ENCODE measurements around the gene TACR2. TPM values are rescaled to one million over a fixed set of nuclear protein-coding genes. Genes with fewer than 3 reads are reported as not detected.

TACR2 gene
- total RNA-seq, 1 donor from 2014 or later = not detected

DNA sequence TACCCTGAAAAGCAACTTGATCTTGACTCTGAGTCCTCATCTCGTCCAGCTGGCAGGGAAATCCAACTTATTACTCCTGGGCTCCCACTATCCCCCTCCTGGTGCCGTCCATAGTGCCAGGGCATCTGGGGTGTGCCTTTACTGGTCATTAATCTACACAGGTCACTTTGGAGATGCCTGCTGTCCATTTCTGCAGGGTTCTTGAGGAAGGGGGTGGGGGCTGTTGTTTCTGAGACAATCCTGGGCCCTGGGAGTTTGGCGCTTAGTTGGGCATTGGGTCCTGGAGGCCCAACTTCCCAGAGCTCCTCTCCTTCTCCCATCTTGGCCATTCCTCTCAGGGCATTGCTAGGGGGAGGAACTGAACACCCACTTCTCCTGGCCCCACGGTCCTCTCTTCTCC, 6.0 kb upstream of the TACR2 start:
- H3K9me3 ChIP-seq (ENCODE audit: control insufficient read depth in 3 of 3, low read length in 3 of 3) = no peaks in the 10 kb centered on the region
- H3K36me3 ChIP-seq (ENCODE audit: control insufficient read depth in 3 of 3, insufficient read depth in 3 of 3, low read length in 3 of 3) = no peaks in the 10 kb centered on the region
- no peak overlapping the region for H3K27ac ChIP-seq (ENCODE audit: low read depth, low read length)
- no peak overlapping the region for H3K9ac ChIP-seq (ENCODE audit: low read depth in 1 of 3, low read length in 3 of 3)
- no peak overlapping the region for H3K4me3 ChIP-seq (ENCODE audit: low read length in 3 of 3)
- no peaks in the 10 kb centered on the region for H3K27me3 ChIP-seq (ENCODE audit: control insufficient read depth in 3 of 3, insufficient read depth in 3 of 3, low read length in 3 of 3)
- H3K4me1 ChIP-seq (ENCODE audit: control insufficient read depth in 3 of 3, insufficient read depth in 3 of 3, low read length in 3 of 3) = peaks cover 7 to 12% (median 7%) of the 10 kb centered on the region in 3 donors

DNA sequence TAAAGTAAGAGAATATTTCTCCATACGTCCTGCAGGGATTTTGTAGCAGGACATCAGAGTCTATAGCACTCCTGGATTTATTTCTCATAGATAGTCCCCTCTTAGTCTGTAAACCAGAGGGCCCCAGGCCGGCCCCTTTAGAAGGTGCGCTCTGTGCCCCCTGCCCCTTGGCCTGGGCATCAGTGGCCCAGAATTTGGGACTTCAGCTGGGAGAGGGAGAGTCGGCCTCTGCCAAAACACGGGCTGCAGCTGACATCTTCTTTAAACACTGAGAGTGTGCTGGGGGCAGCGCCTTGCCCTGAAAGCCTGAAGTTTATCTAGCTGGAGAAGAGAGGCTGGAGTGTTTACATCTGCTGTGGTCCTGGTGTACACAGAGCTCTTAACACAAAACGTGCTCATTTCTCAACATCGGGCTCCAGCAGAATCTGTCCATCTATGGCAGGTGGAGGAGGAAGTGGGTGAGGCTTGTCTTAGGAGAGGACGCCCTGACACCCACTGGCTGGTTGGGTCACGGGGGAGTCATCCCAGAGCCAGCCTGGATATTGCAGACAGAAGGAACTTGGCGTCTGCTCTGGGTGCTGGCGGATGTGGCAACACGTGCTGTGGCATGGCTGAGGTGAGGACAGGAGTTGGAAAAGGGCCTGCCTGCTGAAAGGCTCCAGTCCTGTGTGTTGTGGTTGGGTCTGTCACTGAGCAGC, 5.0 kb upstream of the TACR2 start:
- Histone ChIP-seq H3K9ac (ENCODE audit: low read depth in 1 of 3, low read length in 3 of 3) (peak overlapping the region in 1 of 3 donors; percentile 8), H3K27ac (ENCODE audit: low read depth, low read length) (peak overlapping the region; percentile 23), H3K4me3 (ENCODE audit: low read length in 3 of 3) (no peak overlapping the region), H3K27me3 (ENCODE audit: control insufficient read depth in 3 of 3, insufficient read depth in 3 of 3, low read length in 3 of 3) (no peaks in the 10 kb centered on the region), H3K9me3 (ENCODE audit: control insufficient read depth in 3 of 3, low read length in 3 of 3) (no peaks in the 10 kb centered on the region), H3K36me3 (ENCODE audit: control insufficient read depth in 3 of 3, insufficient read depth in 3 of 3, low read length in 3 of 3) (no peaks in the 10 kb centered on the region), H3K4me1 (ENCODE audit: control insufficient read depth in 3 of 3, insufficient read depth in 3 of 3, low read length in 3 of 3) (peaks cover 7 to 12% (median 7%) of the 10 kb centered on the region in 3 donors)

DNA sequence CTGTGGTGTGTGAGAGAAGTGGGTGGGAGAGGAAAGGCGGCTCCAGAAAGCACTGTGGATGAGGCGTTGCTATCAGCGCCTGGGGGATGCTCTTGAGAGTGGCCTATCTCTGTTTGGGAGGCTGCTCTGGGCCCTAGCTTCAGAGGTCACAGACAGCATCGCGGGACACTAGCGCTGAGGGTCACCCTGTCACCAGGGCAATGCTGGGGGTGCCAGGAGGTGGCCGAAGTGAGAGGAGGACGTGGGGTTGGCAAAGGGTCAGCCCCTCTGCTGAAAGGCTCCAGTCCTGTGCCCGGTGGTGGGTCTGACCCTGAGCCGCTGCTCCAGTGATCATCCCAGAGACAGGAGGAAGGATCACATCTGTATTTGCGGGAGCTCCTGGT, 3.0 kb upstream of the TACR2 start:
- Histone ChIP-seq H3K4me1 (ENCODE audit: control insufficient read depth in 3 of 3, insufficient read depth in 3 of 3, low read length in 3 of 3) (peaks cover 7 to 12% (median 7%) of the 10 kb centered on the region in 3 donors), H3K36me3 (ENCODE audit: control insufficient read depth in 3 of 3, insufficient read depth in 3 of 3, low read length in 3 of 3) (no peaks in the 10 kb centered on the region)

DNA sequence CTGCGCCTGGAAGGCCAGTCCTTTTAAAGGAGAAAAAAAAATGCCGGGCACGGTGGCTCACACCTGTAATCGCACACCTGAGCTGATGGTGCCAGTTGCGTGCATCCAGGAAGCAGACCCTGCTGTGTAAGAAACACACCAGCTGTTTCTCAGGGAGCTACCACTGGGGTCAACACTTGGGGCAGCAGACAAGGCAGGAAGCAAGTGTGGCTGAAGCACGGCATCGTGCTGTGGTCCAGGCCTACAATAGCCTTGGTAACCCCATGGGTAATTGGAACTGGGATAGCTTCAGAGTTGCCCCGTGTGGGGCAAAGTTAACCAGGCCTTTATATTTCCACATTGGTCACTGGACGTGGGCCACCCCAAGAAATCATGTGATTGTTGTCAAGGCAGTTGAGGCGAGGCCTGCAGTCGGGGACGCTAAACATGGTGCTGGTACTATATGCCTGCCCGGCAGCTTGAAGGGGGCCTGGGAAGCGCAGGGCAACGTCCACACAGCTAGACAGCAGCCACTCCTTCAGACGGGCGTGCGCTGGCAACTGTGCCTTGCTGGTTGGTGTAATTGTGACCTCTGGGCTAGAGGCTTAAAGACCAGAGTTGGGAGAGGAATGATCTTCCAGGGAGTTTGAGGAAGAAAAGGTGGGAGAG, 2.5 kb upstream of the TACR2 start:
- Histone ChIP-seq H3K4me1 (ENCODE audit: control insufficient read depth in 3 of 3, insufficient read depth in 3 of 3, low read length in 3 of 3) (peaks cover 7 to 12% (median 7%) of the 10 kb centered on the region in 3 donors), H3K27ac (ENCODE audit: low read depth, low read length) (no peak overlapping the region)

More for the DNA sequence above, 3.0 kb upstream of the TACR2 start:
- Histone ChIP-seq H3K27ac (ENCODE audit: low read depth, low read length) (no peak overlapping the region), H3K27me3 (ENCODE audit: control insufficient read depth in 3 of 3, insufficient read depth in 3 of 3, low read length in 3 of 3) (peaks cover 0 to 3% (median 0%) of the 10 kb centered on the region in 3 donors), H3K9me3 (ENCODE audit: control insufficient read depth in 3 of 3, low read length in 3 of 3) (no peaks in the 10 kb centered on the region), H3K9ac (ENCODE audit: low read depth in 1 of 3, low read length in 3 of 3) (no peak overlapping the region), H3K4me3 (ENCODE audit: low read length in 3 of 3) (no peak overlapping the region)

DNA sequence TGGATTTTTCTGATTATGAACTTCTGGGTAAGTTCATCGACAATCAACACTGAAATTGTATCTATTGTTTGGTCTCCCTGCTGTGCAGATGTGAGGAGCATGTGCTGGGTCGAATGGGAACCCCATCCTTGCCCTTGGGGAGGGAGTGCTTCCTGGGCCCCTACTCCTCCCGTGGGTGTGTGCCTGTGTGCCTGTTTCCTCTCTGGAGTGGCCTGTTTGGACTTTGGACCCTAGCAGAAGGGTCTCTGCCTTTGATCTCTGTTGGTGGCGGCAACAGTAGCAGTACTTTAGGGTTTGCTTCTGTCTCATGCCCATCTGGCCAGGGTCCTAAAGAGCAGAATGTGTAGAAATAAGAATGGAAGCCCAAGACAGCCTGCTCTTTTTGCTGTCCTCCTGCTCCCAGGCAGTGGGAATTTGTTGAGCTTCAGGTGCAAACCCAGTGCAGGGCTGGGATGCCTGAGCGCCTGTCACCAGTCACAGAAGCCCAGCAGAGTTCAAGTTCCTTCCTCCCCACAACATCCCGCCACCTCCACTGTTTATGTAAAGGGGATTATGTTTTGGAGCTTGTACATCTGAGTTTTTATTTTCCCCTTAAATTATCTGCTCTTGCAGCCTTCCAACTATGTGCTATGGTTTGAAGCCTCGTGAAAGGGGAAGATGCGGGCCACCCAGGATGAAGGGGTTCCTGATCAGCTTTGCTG, 1.5 kb upstream of the TACR2 start:
- no peak overlapping the region for H3K27ac ChIP-seq (ENCODE audit: low read depth, low read length)
- peaks cover 0 to 3% (median 0%) of the 10 kb centered on the region in 3 donors for H3K27me3 ChIP-seq (ENCODE audit: control insufficient read depth in 3 of 3, insufficient read depth in 3 of 3, low read length in 3 of 3)
- no peak overlapping the region for H3K4me3 ChIP-seq (ENCODE audit: low read length in 3 of 3)

More for the DNA sequence above, 2.5 kb upstream of the TACR2 start:
- Histone ChIP-seq H3K27me3 (ENCODE audit: control insufficient read depth in 3 of 3, insufficient read depth in 3 of 3, low read length in 3 of 3) (peaks cover 0 to 3% (median 0%) of the 10 kb centered on the region in 3 donors), H3K9me3 (ENCODE audit: control insufficient read depth in 3 of 3, low read length in 3 of 3) (no peaks in the 10 kb centered on the region), H3K4me3 (ENCODE audit: low read length in 3 of 3) (no peak overlapping the region), H3K9ac (ENCODE audit: low read depth in 1 of 3, low read length in 3 of 3) (no peak overlapping the region), H3K36me3 (ENCODE audit: control insufficient read depth in 3 of 3, insufficient read depth in 3 of 3, low read length in 3 of 3) (no peaks in the 10 kb centered on the region)

DNA sequence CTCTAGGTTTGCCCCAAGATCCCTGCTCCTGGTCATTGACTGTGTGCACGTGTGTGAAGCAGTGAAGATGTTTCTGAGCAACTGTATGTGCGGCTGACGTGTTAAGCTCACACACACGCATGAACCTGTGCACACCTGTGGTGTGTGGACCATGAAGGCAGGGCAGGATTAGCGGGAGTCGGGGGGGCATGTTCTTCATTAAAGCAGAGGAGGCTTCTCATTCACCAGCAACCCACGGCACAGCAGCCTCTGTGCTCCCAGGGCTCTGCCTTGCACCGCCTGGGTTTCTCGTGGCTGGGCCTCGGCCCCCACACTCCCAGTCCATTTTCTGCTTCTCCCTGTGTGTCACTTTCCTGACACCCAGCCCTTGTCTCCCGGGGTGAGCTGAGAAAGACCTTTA, 824 bp upstream of the TACR2 start:
- Histone ChIP-seq H3K36me3 (ENCODE audit: control insufficient read depth in 3 of 3, insufficient read depth in 3 of 3, low read length in 3 of 3) (no peaks in the 10 kb centered on the region), H3K4me3 (ENCODE audit: low read length in 3 of 3) (no peak overlapping the region), H3K9ac (ENCODE audit: low read depth in 1 of 3, low read length in 3 of 3) (no peak overlapping the region), H3K4me1 (ENCODE audit: control insufficient read depth in 3 of 3, insufficient read depth in 3 of 3, low read length in 3 of 3) (peaks cover 7 to 10% (median 7%) of the 10 kb centered on the region in 3 donors), H3K9me3 (ENCODE audit: control insufficient read depth in 3 of 3, low read length in 3 of 3) (no peaks in the 10 kb centered on the region), H3K27ac (ENCODE audit: low read depth, low read length) (no peak overlapping the region), H3K27me3 (ENCODE audit: control insufficient read depth in 3 of 3, insufficient read depth in 3 of 3, low read length in 3 of 3) (peaks cover 0 to 3% (median 0%) of the 10 kb centered on the region in 3 donors)

More for the DNA sequence above, 1.5 kb upstream of the TACR2 start:
- no peaks in the 10 kb centered on the region for H3K36me3 ChIP-seq (ENCODE audit: control insufficient read depth in 3 of 3, insufficient read depth in 3 of 3, low read length in 3 of 3)
- H3K9me3 ChIP-seq (ENCODE audit: control insufficient read depth in 3 of 3, low read length in 3 of 3) = no peaks in the 10 kb centered on the region
- peaks cover 7 to 12% (median 7%) of the 10 kb centered on the region in 3 donors for H3K4me1 ChIP-seq (ENCODE audit: control insufficient read depth in 3 of 3, insufficient read depth in 3 of 3, low read length in 3 of 3)
- H3K9ac ChIP-seq (ENCODE audit: low read depth in 1 of 3, low read length in 3 of 3) = no peak overlapping the region

DNA sequence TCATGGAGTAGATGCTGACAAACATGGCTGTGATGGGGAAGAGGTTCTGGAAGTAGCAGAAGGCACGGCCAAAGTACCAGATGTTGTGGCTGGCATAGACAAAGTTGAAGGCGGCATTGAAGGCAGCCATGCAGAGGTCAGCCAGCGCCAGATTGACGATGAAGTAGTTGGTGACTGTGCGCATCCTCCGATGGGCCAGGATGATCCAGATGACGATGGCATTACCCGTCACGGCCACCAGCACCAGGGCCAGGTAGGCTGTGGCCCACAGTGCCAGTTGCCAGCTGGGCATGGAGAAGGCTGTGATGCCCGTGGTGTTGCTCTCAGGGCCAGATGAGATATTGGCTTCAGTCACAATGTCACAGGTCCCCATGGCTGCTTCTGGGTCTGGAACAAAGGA, 767 bp downstream of the TACR2 start:
- Histone ChIP-seq H3K27me3 (ENCODE audit: control insufficient read depth in 3 of 3, insufficient read depth in 3 of 3, low read length in 3 of 3) (peaks cover 0 to 3% (median 0%) of the 10 kb centered on the region in 3 donors), H3K27ac (ENCODE audit: low read depth, low read length) (no peak overlapping the region), H3K36me3 (ENCODE audit: control insufficient read depth in 3 of 3, insufficient read depth in 3 of 3, low read length in 3 of 3) (no peaks in the 10 kb centered on the region), H3K9ac (ENCODE audit: low read depth in 1 of 3, low read length in 3 of 3) (no peak overlapping the region), H3K4me3 (ENCODE audit: low read length in 3 of 3) (no peak overlapping the region), H3K9me3 (ENCODE audit: control insufficient read depth in 3 of 3, low read length in 3 of 3) (no peaks in the 10 kb centered on the region), H3K4me1 (ENCODE audit: control insufficient read depth in 3 of 3, insufficient read depth in 3 of 3, low read length in 3 of 3) (no peaks in the 10 kb centered on the region)

DNA sequence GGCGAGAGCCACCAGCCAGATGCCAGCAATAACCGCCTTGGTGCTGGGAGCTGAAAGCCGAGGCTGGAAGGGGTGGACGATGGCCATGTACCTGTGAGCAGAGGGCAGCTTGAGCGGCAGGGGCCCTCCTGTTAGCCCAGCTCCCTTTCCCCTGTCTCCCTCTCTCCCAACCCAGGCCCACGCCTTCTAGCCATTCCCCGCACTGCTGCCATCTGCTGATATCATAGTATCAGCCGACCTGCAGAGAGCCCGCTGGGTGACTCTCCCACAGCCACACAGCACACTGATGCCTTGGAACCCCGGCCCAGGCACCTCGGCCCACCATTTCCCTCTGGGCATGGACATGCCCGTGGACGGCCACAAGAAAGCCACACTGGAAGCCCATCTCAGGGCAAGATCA, 1.7 kb downstream of the TACR2 start:
- Histone ChIP-seq H3K4me1 (ENCODE audit: control insufficient read depth in 3 of 3, insufficient read depth in 3 of 3, low read length in 3 of 3) (no peaks in the 10 kb centered on the region), H3K9me3 (ENCODE audit: control insufficient read depth in 3 of 3, low read length in 3 of 3) (no peaks in the 10 kb centered on the region), H3K27ac (ENCODE audit: low read depth, low read length) (no peak overlapping the region), H3K27me3 (ENCODE audit: control insufficient read depth in 3 of 3, insufficient read depth in 3 of 3, low read length in 3 of 3) (peaks cover 0 to 3% (median 0%) of the 10 kb centered on the region in 3 donors), H3K9ac (ENCODE audit: low read depth in 1 of 3, low read length in 3 of 3) (no peak overlapping the region), H3K36me3 (ENCODE audit: control insufficient read depth in 3 of 3, insufficient read depth in 3 of 3, low read length in 3 of 3) (no peaks in the 10 kb centered on the region), H3K4me3 (ENCODE audit: low read length in 3 of 3) (no peak overlapping the region)

DNA sequence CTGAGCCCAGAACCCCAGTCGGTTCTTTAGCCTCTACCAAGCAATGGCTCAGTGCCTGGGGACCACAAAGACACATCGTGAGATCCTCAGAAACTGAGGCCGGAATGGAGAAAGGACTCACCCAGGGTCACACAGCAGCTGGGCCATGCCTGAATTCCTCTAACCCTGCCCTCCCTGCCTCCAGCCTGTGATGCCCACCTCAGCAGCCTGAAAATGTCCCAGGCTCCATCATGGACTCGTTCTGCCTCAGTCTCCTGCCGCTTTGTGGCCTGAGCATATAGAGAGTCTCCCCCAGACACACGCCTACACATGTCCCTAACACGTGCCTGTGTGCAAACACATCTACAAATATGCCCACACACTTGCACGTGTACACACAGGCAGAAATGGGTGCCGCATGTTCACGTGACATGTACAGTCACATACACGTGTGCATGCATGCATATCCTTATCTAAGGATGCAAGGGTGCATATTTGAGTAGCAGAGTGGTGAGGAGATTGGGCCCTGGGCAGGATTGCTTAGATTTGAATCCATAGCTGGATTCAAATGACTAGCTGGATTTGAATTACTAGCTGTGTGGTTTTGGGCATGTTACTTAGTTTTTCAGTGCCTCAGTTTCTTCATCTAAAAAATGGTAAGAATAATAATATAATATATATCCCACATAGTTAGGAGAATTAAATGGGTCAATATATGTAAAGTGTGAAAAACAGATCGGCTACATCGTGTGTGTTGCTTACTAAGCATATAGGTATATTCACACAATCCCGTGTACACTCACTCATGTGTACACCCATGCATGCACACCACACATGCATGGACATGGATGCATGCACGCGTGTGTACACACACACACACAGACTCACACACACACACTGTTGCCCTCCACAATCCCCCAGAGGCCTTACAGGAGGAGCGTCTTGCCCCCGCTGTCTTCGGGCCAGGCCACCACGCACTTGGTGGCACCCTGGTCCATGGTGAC, 2.4 kb downstream of the TACR2 start:
- no peak overlapping the region for H3K27ac ChIP-seq (ENCODE audit: low read depth, low read length)
- H3K9me3 ChIP-seq (ENCODE audit: control insufficient read depth in 3 of 3, low read length in 3 of 3) = no peaks in the 10 kb centered on the region
- H3K4me1 ChIP-seq (ENCODE audit: control insufficient read depth in 3 of 3, insufficient read depth in 3 of 3, low read length in 3 of 3) = peaks cover 0 to 1% (median under 1%) of the 10 kb centered on the region in 3 donors
- no peak overlapping the region for H3K4me3 ChIP-seq (ENCODE audit: low read length in 3 of 3)
- no peak overlapping the region for H3K9ac ChIP-seq (ENCODE audit: low read depth in 1 of 3, low read length in 3 of 3)
- H3K27me3 ChIP-seq (ENCODE audit: control insufficient read depth in 3 of 3, insufficient read depth in 3 of 3, low read length in 3 of 3) = peaks cover 0 to 3% (median 0%) of the 10 kb centered on the region in 3 donors
- no peaks in the 10 kb centered on the region for H3K36me3 ChIP-seq (ENCODE audit: control insufficient read depth in 3 of 3, insufficient read depth in 3 of 3, low read length in 3 of 3)

Data from skeletal muscle tissue (tissue), 4 donors.